WTC11 (cell line): Measurements from ENCODE around the gene ESPN.

ENCODE experiments used
- CREM ChIP-seq: sonication (generic); formaldehyde crosslinking; IDR thresholded peaks from 2 replicates; pipeline ENCODE4 v1.8.1; 2022; ENCODE audit warnings: mild to moderate bottlenecking, missing genetic modification reagents, moderate library complexity
- TF ChIP-seq, protein P1 (sequence below): fragments of 200-600 bp; IDR thresholded peaks from 2 replicates; pipeline ENCODE4 v1.8.0; 2022; ENCODE audit warnings: antibody characterized with exemption

DNA sequence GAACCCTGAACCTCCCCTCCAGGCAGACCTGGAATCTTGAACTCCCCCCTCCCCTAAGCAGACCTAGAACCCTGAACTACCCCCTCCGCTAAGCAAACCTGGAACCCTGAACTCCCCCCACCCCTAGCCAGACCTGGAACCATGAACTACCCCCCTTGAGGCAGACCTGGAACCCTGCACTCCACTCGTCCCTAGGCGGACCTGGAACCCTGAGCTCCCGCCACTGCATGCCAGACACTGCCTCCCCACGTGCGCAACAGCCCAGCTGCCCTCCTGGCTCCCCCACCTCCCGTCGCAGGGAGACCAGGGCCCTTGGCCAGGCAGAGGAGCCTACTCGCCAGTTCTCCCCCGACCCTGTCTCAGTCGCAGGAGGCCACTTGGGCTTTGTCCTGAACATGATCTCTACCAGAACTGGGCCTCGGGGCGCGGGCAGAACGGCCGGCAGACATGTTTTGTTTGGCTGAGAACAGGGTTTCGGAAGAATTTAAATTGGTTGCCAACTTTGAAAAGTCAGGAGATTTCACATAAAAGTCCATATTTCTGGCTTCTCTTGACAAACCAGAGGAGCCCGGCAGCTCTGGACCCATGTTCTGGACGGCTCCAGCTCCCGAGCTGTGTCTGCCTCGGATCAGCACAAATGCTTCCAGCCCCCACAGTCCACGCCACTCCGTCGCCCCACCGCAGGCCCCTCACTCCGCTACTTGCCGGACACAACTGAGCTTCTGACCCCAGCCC is 76.1 kb downstream of the ESPN start:
- TF ChIP-seq, protein P1, sequence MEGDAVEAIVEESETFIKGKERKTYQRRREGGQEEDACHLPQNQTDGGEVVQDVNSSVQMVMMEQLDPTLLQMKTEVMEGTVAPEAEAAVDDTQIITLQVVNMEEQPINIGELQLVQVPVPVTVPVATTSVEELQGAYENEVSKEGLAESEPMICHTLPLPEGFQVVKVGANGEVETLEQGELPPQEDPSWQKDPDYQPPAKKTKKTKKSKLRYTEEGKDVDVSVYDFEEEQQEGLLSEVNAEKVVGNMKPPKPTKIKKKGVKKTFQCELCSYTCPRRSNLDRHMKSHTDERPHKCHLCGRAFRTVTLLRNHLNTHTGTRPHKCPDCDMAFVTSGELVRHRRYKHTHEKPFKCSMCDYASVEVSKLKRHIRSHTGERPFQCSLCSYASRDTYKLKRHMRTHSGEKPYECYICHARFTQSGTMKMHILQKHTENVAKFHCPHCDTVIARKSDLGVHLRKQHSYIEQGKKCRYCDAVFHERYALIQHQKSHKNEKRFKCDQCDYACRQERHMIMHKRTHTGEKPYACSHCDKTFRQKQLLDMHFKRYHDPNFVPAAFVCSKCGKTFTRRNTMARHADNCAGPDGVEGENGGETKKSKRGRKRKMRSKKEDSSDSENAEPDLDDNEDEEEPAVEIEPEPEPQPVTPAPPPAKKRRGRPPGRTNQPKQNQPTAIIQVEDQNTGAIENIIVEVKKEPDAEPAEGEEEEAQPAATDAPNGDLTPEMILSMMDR: no peak
- TF ChIP-seq CREM: no peak
